Panc1 (cell line): ENCODE results near the gene KIAA1614.

ENCODE experiments used
- TCF7L2 ChIP-seq: IDR thresholded peaks from 2 replicates; pipeline ENCODE4 v1.6.1; 2011; ENCODE audit warnings: mild to moderate bottlenecking, low read depth, low read length, inconsistent platforms
- TF ChIP-seq, protein P1 (sequence below): fragments of 450-650 bp; IDR thresholded peaks from 2 replicates; pipeline ENCODE4 v1.5.1; 2017; ENCODE audit warnings: mild to moderate bottlenecking

DNA sequence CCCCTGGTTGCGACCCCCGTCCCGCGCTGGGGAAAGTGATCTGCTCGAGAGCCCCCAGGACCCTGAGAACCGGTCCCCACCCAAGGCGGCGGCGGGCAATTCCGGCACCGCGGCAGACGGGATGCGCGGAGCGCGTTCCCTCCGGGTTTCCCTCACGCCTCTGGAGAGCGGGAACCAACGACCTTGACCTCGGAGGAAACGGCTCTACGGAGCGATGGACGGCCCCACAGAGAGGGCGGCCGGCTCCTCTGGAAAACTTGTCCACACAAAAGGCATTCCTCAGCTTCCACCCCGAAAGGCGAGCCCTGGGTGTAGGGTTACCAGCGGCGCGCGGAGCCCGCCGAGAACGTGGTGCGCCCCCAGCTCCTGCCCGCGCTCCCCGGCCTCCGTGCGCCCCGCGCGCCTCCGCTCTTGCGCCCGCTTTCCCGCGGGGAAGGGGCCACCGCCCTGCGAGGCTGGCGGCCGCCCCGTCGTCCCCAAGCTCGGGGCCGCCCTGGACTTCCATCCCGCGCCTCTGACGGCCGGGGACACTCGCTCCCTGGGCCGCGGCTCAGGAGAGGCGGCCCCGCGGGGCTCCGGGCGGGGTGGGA, 391 bp upstream of the KIAA1614 start:
- TF ChIP-seq, protein P1, sequence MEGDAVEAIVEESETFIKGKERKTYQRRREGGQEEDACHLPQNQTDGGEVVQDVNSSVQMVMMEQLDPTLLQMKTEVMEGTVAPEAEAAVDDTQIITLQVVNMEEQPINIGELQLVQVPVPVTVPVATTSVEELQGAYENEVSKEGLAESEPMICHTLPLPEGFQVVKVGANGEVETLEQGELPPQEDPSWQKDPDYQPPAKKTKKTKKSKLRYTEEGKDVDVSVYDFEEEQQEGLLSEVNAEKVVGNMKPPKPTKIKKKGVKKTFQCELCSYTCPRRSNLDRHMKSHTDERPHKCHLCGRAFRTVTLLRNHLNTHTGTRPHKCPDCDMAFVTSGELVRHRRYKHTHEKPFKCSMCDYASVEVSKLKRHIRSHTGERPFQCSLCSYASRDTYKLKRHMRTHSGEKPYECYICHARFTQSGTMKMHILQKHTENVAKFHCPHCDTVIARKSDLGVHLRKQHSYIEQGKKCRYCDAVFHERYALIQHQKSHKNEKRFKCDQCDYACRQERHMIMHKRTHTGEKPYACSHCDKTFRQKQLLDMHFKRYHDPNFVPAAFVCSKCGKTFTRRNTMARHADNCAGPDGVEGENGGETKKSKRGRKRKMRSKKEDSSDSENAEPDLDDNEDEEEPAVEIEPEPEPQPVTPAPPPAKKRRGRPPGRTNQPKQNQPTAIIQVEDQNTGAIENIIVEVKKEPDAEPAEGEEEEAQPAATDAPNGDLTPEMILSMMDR: no peak
- TF ChIP-seq TCF7L2: no peak
